Mammary microvascular endothelial cell (primary cell): ENCODE measurements around the gene CD44. TPM values are rescaled to one million over a fixed set of nuclear protein-coding genes. Genes with fewer than 3 reads are reported as not detected.

Source experiments
- total RNA-seq: library from RNA; depleted of rRNA; stranded (reverse); fragments of >200 nt; gene quantifications from 2 replicates; pipeline ENCODE4 v1.2.3, GENCODE V29; 2015

The CD44 gene
- 54.4 and 68.4 TPM in 2 replicates for total RNA-seq

GRCh38 chr11:35138943-35139721 lies at the start of gene CD44:
Gene CD44 (plus strand): TSS chr11:35139171. CDS start chr11:35139304, 133 bp downstream.

Other genes starting within 250 kb of the CD44 start
- gene APIP, start 222.8 kb upstream of the CD44 start, total RNA-seq: 21.3 and 25.7 TPM in 2 replicates
- 19.4 and 24.7 TPM in 2 replicates for gene PDHX, start 222.6 kb upstream of the CD44 start, total RNA-seq